ENCODE measurements around the gene VPS35L.
"Not testable (repeated sequence)": the region's sequence is repeated elsewhere in the genome, so short reads cannot be mapped to it uniquely, and the experiment has no call there.

The VPS35L gene

GRCh38 chr16:19542138-19542821, 13.2 kb upstream of the VPS35L start:
- no peak for DNase-seq

- not testable (repeated sequence) for DNase-seq
Observed at GRCh38 chr16:19543278-19543996, 12.1 kb upstream of the VPS35L start.

GRCh38 chr16:19548144-19548543, 7.4 kb upstream of the VPS35L start:
- no peak for DNase-seq

- no peak for DNase-seq
Observed at GRCh38 chr16:19549673-19550072, 5.8 kb upstream of the VPS35L start.

GRCh38 chr16:19555938-19556771, 652 bp downstream of the VPS35L start:
- peak; percentile 7 for DNase-seq

GRCh38 chr16:19559242-19559910, 3.9 kb downstream of the VPS35L start:
- no peak for DNase-seq

- DNase-seq, result no peak
Observed at GRCh38 chr16:19560078-19560477, 4.6 kb downstream of the VPS35L start.

- DNase-seq, result no peak
Observed at GRCh38 chr16:19563377-19563776, 7.9 kb downstream of the VPS35L start.

GRCh38 chr16:19566362-19566761, 10.9 kb downstream of the VPS35L start:
- DNase-seq, result no peak

GRCh38 chr16:19567560-19567959, 12.1 kb downstream of the VPS35L start:
- no peak for DNase-seq

- DNase-seq, result no peak
Observed at GRCh38 chr16:19573997-19574396, 18.5 kb downstream of the VPS35L start.

GRCh38 chr16:19574615-19575014, 19.1 kb downstream of the VPS35L start:
- no peak for DNase-seq

GRCh38 chr16:19578378-19578971, 23.0 kb downstream of the VPS35L start:
- DNase-seq, result no peak

- DNase-seq, result no peak
Observed at GRCh38 chr16:19582050-19582831, 26.7 kb downstream of the VPS35L start.

- DNase-seq, result peak; percentile 46
Observed at GRCh38 chr16:19583665-19584300, 28.3 kb downstream of the VPS35L start.

GRCh38 chr16:19588661-19589060, 33.2 kb downstream of the VPS35L start:
- DNase-seq, result no peak

GRCh38 chr16:19589106-19589505, 33.6 kb downstream of the VPS35L start:
- no peak for DNase-seq

- DNase-seq, result no peak
Observed at GRCh38 chr16:19589771-19590302, 34.3 kb downstream of the VPS35L start.

- DNase-seq, result peak; percentile 97
Observed at GRCh38 chr16:19595043-19595767, 39.7 kb downstream of the VPS35L start.

- no peak for DNase-seq
Observed at GRCh38 chr16:19598805-19599510, 43.5 kb downstream of the VPS35L start.

Data from NCI-H226 (cell line).